ENCODE results near the gene ADAMTS5.

Gene ADAMTS5

DNA sequence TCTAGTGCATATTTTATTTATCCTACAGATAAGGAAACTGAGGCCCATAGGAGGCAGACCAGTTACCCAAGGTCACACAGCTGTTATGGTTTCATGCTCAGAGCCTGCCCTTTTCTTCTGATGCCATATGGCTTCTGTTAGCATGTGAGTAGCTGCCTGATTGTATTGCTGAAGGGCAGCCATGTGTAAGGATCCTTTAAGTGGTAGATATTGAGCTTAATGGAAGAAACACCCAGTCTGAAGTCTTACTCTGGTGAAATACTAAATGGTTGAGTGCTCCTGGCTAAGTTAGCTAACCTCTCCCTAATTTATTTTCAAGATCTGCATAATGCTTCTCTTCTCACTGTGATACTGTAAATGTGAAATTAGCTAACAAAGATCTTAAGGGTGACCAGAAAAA lies 30.9 kb downstream of the ADAMTS5 start:
- Mint-ChIP-seq H3K4me3 (no peak overlapping the region), H3K27ac (peak overlapping the region in 2 of 3 experiments; percentile 50 to 60), H3K36me3 (ENCODE audit: low read depth) (peaks cover 50% of the 10 kb centered on the region), H3K4me1 (peaks cover 51% of the 10 kb centered on the region), H3K9me3 (no peaks in the 10 kb centered on the region), H3K27me3 (ENCODE audit: low read depth) (no peaks in the 10 kb centered on the region)
- TF ChIP-seq, protein P1, sequence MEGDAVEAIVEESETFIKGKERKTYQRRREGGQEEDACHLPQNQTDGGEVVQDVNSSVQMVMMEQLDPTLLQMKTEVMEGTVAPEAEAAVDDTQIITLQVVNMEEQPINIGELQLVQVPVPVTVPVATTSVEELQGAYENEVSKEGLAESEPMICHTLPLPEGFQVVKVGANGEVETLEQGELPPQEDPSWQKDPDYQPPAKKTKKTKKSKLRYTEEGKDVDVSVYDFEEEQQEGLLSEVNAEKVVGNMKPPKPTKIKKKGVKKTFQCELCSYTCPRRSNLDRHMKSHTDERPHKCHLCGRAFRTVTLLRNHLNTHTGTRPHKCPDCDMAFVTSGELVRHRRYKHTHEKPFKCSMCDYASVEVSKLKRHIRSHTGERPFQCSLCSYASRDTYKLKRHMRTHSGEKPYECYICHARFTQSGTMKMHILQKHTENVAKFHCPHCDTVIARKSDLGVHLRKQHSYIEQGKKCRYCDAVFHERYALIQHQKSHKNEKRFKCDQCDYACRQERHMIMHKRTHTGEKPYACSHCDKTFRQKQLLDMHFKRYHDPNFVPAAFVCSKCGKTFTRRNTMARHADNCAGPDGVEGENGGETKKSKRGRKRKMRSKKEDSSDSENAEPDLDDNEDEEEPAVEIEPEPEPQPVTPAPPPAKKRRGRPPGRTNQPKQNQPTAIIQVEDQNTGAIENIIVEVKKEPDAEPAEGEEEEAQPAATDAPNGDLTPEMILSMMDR (IDR thresholded peaks at IDR 0.05; ENCODE audit: unreplicated experiment in 3 of 3): no peak

DNA sequence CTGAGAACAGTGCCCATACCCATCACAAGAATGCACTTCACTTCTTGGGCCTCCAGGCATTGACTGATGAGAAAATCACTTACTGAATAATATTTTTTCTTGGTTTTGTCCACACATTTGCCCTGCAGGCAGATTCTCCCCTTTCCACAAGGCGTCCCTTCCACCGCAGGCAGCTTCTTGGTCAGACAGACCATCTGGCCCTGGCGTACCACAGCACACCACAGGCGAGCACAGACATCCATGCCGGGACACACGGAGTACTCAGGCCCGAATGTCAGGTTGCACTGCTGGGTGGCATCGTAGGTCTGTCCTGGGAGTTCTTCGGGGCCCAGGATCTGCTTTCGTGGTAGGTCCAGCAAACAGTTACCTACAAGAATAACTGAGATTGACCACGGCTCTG lies 32.5 kb downstream of the ADAMTS5 start:
- Mint-ChIP-seq H3K27ac (no peak overlapping the region), H3K4me3 (no peak overlapping the region), H3K27me3 (ENCODE audit: low read depth) (no peaks in the 10 kb centered on the region), H3K4me1 (peaks cover 35% of the 10 kb centered on the region), H3K36me3 (ENCODE audit: low read depth) (peaks cover 58% of the 10 kb centered on the region), H3K9me3 (no peaks in the 10 kb centered on the region)
- TF ChIP-seq, protein P1 (IDR thresholded peaks at IDR 0.05; ENCODE audit: unreplicated experiment in 3 of 3): no peak

- H3K36me3 Mint-ChIP-seq (ENCODE audit: low read depth): peaks cover 58% of the 10 kb centered on the region
- no peaks in the 10 kb centered on the region for H3K27me3 Mint-ChIP-seq (ENCODE audit: low read depth)
- TF ChIP-seq, protein P1 (IDR thresholded peaks at IDR 0.05; ENCODE audit: unreplicated experiment in 3 of 3): no peak
- H3K27ac Mint-ChIP-seq: peak overlapping the region in 2 of 3 experiments; percentile 34 to 56
- no peak overlapping the region for H3K4me3 Mint-ChIP-seq
- peaks cover 26% of the 10 kb centered on the region for H3K4me1 Mint-ChIP-seq
- H3K9me3 Mint-ChIP-seq: no peaks in the 10 kb centered on the region
Observed at GRCh38 chr21:26933448-26933847, 33.4 kb downstream of the ADAMTS5 start.

GRCh38 chr21:26925636-26926035 lies 41.3 kb downstream of the ADAMTS5 start:
- TF ChIP-seq, protein P1 (IDR thresholded peaks at IDR 0.05; ENCODE audit: unreplicated experiment in 3 of 3): no peak
- Mint-ChIP-seq H3K9me3 (no peaks in the 10 kb centered on the region), H3K27ac (no peak overlapping the region), H3K4me3 (no peak overlapping the region), H3K36me3 (ENCODE audit: low read depth) (peaks cover 70% of the 10 kb centered on the region), H3K27me3 (ENCODE audit: low read depth) (no peaks in the 10 kb centered on the region), H3K4me1 (no peaks in the 10 kb centered on the region)

- peaks cover 66% of the 10 kb centered on the region for H3K36me3 Mint-ChIP-seq (ENCODE audit: low read depth)
- no peak overlapping the region for H3K4me3 Mint-ChIP-seq
- no peaks in the 10 kb centered on the region for H3K4me1 Mint-ChIP-seq
- H3K27me3 Mint-ChIP-seq (ENCODE audit: low read depth): no peaks in the 10 kb centered on the region
- no peak overlapping the region for H3K27ac Mint-ChIP-seq
- no peaks in the 10 kb centered on the region for H3K9me3 Mint-ChIP-seq
- TF ChIP-seq, protein P1 (IDR thresholded peaks at IDR 0.05; ENCODE audit: unreplicated experiment in 3 of 3): no peak
Observed at GRCh38 chr21:26925122-26925521, 41.8 kb downstream of the ADAMTS5 start.

DNA sequence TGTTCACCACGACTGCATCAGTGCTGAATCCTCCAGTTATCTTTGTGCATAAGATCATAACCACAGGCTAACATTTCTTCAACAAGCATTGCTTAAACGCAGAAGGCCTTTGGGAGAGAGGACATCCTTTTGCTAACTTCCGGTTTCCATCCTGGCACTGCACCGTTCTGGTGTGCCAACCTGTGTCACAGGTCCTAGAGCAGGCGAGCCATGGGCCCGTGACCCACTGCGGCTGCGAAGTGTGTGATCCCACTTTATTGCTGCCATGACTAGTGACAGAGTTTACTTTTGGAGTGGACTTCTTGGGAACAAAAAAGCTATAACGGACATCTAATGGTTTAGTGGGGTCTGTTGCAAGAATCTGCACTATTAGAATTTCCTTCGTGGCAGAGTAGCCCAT lies 42.9 kb downstream of the ADAMTS5 start:
- no peaks in the 10 kb centered on the region for H3K9me3 Mint-ChIP-seq
- H3K4me1 Mint-ChIP-seq: no peaks in the 10 kb centered on the region
- peaks cover 55% of the 10 kb centered on the region for H3K36me3 Mint-ChIP-seq (ENCODE audit: low read depth)
- no peaks in the 10 kb centered on the region for H3K27me3 Mint-ChIP-seq (ENCODE audit: low read depth)
- no peak overlapping the region for H3K4me3 Mint-ChIP-seq
- TF ChIP-seq, protein P1 (IDR thresholded peaks at IDR 0.05; ENCODE audit: unreplicated experiment in 3 of 3): no peak
- H3K27ac Mint-ChIP-seq: no peak overlapping the region

Measured in nephron (organoid).